ENCODE data around the gene NCBP1.
"Not testable (repeated sequence)": the region's sequence is repeated elsewhere in the genome, so short reads cannot be mapped to it uniquely, and the experiment has no call there.

The NCBP1 gene

GRCh38 chr9:97682242-97682641 is 48.6 kb downstream of the NCBP1 start:
- DNase-seq (ENCODE audit: low read depth) = no peak

DNA sequence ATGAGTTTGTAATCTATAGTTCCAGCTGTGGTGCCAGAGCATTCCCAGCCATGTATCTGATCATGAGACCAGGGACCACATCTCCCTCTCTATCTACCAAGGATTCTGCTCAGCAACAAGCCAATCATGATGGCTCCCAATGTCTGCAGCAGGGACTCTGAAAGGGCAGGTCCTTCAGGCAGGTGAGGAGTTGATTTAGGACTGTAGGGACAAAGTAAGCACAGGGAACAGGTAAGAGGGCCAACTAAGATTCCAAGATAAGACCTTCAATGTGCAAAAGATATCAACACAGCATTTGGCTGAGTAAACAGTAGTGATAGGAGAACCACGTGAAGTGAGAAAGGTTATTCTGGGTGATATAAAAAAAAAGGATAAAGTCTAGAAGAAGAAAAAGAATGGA is 55.0 kb downstream of the NCBP1 start:
- DNase-seq (ENCODE audit: low read depth) = no peak

DNA sequence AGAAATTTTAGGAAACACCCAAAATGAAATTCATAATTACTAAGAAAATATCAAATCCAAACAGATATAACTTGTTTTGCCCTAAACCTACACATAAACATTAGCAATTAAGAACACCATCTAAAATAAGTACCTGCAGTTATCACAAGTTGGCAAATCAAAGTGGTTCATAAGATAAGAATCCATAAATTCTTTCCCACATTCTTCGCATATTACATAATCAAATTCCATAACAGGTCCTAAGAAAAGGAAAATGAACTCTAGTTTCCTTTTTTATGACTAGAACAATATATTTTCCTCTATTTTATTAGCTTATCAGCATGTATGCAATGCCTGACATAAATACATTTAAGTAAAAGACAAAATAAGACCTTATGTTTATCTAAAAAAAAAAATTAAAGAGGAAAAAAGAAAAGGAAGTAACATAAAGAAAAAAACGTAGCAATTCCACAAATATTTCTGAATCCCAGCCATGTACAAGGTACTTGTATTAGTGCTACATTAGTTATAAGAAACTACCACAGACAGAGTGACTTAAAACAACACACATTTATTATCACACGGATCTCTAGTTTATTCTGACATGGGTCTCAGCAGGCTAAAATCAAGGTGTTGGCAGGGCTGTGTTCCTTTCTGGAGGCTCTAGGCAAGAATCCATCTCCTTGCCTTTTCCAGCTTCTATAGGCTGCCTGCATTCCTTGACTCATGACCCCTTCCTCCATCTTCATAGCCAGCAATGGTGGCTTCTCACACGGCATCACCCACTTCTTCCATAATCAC is 56.0 kb downstream of the NCBP1 start:
- DNase-seq (ENCODE audit: low read depth) = peak; percentile 50

DNA sequence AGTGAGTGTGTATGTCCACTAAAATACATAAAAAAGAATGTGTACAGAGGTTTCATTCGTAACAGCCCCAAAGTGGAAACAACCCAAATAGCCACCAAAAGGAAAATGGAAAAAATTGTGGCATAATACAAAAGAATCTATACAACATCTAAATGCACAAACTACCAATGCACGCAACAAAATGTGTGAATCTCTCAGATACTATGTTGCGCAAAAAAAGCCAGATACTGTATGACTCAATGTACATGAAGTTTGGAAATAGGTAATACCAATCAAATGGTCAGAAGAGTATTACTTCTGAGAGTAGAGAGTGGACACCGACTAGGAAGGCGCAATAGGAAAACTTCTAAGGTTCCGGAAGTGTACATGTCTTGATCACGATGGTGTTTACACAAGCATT is 61.1 kb downstream of the NCBP1 start:
- DNase-seq (ENCODE audit: low read depth) = no peak

DNA sequence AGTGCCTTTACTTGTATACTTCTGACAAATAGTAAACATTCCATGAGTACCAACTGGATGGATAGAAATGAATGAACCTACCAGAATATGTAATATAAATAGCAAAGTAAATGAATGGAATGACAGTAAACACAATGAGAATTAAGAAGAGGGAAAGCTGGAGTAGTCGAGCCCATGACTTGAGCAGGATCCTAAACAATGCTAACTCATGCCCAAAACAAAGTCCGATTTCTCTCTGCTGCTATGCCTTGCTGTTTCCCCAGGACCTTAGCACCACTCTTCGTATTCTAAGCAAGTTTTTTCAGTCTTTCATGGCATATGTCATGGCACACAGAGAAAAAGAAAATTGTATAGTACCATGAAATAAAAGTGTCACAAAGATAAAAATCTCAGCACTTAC is 61.8 kb downstream of the NCBP1 start:
- peak; percentile 11 for DNase-seq (ENCODE audit: low read depth)

DNA sequence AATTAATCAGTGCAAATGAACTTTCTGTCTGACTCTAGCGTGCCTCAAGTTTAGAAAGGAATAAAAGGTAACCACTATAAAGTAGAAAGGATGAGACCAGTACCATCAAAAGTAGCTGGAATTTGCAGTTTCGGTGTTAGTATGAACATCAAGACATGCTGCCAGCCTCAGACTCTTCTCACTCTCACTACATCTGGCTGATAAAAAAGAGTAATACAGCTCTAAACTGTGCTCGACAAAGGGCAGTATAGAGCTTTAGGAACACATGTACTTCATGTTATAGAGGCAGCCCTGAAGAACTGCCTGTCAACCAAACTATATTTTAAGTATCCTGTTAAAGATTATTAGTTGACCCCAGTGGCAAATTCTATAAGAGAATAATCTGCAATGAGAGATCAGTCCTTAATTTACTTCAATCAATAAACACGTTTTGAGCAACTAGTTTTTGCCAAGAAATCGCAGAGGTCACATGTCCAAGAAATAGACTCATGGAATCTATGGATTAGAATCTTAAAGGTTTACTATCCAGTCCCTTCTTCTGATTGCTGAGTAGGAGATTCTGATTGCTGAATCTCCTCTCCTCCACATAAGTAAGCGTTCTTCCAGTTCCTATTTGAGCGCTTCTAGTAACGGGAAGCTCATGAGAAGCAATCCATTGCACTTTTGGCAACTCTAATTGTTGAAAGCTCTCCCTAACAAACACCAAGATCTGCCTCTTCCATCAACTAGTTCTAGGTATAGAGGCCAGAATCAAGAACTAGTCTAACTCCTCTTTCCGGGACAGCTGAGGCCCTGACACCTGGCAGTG is 62.6 kb downstream of the NCBP1 start:
- peak; percentile 50 for DNase-seq (ENCODE audit: low read depth)

DNA sequence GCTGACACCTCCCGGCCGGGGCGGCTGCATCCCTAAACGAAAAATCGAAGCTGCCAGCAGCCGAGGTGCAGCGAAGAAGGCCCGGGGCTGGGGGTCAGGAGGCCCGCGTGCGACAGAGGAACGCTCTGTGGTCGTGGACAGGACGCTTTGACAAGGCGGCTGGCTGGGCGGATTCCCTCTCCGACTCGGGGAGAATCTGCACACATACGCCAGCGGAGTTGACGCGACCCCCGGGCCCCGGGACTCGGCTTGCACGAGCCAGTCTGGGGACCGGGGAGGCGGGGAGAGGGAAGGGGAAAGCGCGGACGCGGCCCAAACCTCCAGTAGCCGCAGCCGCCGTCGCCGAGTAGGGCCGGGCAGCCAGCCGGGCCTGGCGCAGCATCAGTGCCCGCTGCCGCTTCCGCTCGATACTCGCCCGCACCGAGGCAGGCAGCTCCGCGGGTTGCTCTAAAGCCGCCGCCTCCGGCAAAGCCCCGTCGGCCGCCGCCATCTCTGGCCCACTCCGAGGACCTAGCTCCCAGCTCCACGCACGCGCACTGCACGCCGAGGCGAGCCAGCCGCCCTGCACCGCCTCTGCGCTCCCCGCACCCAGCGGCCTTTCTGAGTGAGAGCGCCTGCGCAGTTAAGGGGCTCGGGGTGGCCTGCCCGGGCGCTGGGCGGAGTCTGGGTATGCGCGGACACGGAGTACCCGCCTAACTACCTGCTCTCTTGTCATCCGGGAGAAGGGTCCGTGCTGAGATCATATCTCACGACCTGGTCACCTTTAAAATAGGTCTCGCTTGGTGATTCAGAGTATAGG is 63.4 kb downstream of the NCBP1 start, which contains the start of gene XPA:
XPA (minus strand) TSS at position 538 of the 799 bp plus-strand sequence; CDS start at position 490, 48 bp downstream.
- DNase-seq (ENCODE audit: low read depth) = peak; percentile 95

- no peak for DNase-seq (ENCODE audit: low read depth)
Observed at GRCh38 chr9:97697837-97698236, 64.2 kb downstream of the NCBP1 start.

- DNase-seq (ENCODE audit: low read depth) = no peak
Observed at GRCh38 chr9:97698865-97699264, 65.2 kb downstream of the NCBP1 start.

DNA sequence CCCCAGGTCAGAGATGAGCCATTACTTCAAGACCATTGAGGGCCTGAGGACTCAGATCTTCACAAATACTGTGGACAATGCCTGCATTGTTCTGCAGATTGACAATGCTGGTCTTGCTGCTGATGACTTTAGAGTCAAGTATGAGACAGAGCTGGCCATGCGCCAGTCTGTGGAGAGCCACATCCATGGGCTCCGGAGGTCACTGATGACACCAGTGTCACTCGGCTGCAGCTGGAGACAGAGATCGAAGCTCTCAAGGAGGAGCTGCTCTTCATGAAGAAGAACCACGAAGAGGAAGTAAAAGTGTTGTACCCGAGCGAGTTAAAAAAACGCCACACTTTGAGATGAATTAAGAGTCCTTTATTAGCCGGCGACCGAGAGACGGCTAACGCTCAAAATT is 65.7 kb downstream of the NCBP1 start:
- DNase-seq (ENCODE audit: low read depth) = not testable (repeated sequence)

- DNase-seq (ENCODE audit: low read depth) = not testable (repeated sequence)
Observed at GRCh38 chr9:97699824-97700223, 66.2 kb downstream of the NCBP1 start.

- peak; percentile 83 for DNase-seq (ENCODE audit: low read depth)
Observed at GRCh38 chr9:97703437-97704344, 70.1 kb downstream of the NCBP1 start.

DNA sequence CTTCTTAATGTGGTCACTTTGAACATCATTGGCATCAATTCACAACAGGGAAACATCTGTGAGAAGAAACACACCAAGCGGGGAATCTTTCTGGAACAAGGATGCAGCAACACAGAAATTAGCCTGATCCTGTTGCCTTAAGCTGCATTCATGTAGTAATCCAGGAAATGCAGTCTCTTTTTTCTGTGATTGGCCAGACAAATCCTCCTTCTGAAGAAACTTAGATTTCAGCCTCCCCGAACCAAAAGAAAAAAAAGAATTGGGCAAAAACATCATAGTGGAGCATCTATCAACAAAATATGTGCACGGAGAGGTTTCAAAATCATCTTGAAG is 70.7 kb downstream of the NCBP1 start:
- DNase-seq (ENCODE audit: low read depth) = no peak

DNA sequence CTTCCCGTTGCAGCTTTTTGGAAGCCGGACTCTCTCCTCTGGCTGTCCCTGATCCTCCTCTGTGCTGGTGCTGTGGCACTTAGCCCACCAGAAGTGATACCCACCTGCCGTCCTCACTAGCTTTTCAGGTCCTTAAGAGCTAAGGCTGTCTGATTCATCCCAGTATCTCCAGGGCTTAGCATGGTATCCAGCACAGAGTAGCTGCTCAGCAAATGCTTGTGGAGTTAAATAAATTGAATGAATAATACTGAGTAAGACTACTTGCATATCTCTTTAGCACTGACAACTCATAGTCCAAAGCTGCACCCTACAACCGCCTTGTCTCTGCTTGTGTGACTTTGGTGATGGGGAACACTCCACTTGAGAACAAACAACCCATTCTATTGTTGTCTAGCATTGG is 71.2 kb downstream of the NCBP1 start:
- DNase-seq (ENCODE audit: low read depth) = no peak

GRCh38 chr9:97705354-97705950 is 71.8 kb downstream of the NCBP1 start:
- DNase-seq (ENCODE audit: low read depth) = peak; percentile 56

- peak; percentile 20 for DNase-seq (ENCODE audit: low read depth)
Observed at GRCh38 chr9:97706246-97706645, 72.6 kb downstream of the NCBP1 start.

- DNase-seq (ENCODE audit: low read depth) = peak; percentile 79
Observed at GRCh38 chr9:97710356-97711222, 77.0 kb downstream of the NCBP1 start.

DNA sequence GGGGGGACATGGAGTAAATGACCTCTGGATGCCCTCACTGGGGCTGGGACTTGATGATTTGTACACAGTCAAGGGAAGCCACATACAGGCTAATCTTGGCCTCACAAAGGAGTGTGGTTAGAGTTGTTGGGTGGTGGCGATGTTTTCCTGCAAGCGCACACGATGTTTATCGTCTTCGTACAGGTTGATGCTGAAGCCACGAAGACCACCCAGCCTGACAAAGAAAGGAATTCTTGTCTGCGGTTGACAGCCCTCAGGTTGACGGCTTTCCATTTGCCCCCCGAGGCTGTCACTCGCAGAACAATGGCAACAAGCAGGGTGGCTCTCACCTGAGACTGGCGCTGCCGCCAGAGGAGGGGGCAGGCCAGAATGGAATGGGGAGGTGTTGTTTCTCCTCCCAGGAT is 77.6 kb downstream of the NCBP1 start:
- no peak for DNase-seq (ENCODE audit: low read depth)

GRCh38 chr9:97714435-97714834 is 80.8 kb downstream of the NCBP1 start:
- peak; percentile 87 for DNase-seq (ENCODE audit: low read depth)

DNA sequence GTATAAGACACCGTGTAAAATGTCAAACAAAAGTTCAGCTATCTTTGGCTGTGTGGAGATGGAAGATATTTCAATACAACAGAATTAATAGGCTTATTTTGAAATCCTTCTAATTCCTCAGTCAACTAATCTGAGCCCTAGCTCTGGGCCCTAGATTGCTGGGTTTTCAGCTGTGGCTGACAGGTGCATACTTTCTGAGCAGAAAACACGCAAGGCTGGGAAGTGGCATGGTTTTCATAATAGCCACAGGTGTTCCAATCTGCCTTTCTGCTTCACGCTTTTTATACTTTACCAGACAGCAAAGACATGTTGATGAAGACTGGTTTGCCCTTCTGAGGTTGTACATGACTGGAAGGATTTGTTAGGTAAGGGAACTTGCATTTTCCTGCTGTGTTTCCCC is 84.2 kb downstream of the NCBP1 start:
- no peak for DNase-seq (ENCODE audit: low read depth)
